WTC11 (cell line): ENCODE results near the gene GLB1L3. TPM values are rescaled to one million over a fixed set of nuclear protein-coding genes. Genes with fewer than 3 reads are reported as not detected.

Experiments
- ATAC-seq: fragments of 200-7000 bp; cut with Tn5 transposase; 2 replicates; pipeline ENCODE4 v1.10.0; 2021; ENCODE audit warnings: mild to moderate bottlenecking, moderate library complexity
- CTCF ChIA-PET: fragments of 300-600 bp; sonication (Branson Sonifier 250); formaldehyde crosslinking; loops from one replicate; lab custom pipeline; 2021; ENCODE audit warnings: antibody characterized with exemption; lab: Charles Lee
- POLR2A ChIA-PET: fragments of 350-600 bp; sonication (Branson Sonifier 250); formaldehyde crosslinking; loops from one replicate; lab custom pipeline; 2021; ENCODE audit warnings: antibody characterized with exemption; lab: Charles Lee
- DNase-seq: peaks from one replicate; pipeline ENCODE4 v3.0.0; 2021; ENCODE audit warnings: low spot score
- H3K27ac Mint-ChIP-seq: 2 replicates; pipeline ENCODE4 v1.8.0; 2021; ENCODE audit warnings: mixed read lengths
- H3K27me3 Mint-ChIP-seq: 2 replicates; pipeline ENCODE4 v1.8.0; 2021; ENCODE audit warnings: low read depth, mild to moderate bottlenecking, moderate library complexity, mixed read lengths
- H3K36me3 Mint-ChIP-seq: 2 replicates; pipeline ENCODE4 v1.8.0; 2021; ENCODE audit warnings: mixed read lengths
- H3K4me1 Mint-ChIP-seq: 2 replicates; pipeline ENCODE4 v1.8.0; 2022; ENCODE audit warnings: mixed read lengths
- H3K4me3 Mint-ChIP-seq: 2 replicates; pipeline ENCODE4 v1.8.0; 2021; ENCODE audit warnings: mild to moderate bottlenecking, moderate library complexity, mixed read lengths
- H3K9me3 Mint-ChIP-seq: 2 replicates; pipeline ENCODE4 v1.8.0; 2021; ENCODE audit warnings: mixed read lengths
- ATF1 ChIP-seq: sonication (generic); formaldehyde crosslinking; IDR thresholded peaks from 2 replicates; pipeline ENCODE4 v1.8.1; 2023; ENCODE audit warnings: mild to moderate bottlenecking, moderate library complexity, missing genetic modification reagents
- CREB1 ChIP-seq: sonication (generic); formaldehyde crosslinking; IDR thresholded peaks from 2 replicates; pipeline ENCODE4 v1.8.0; 2023; ENCODE audit warnings: mild to moderate bottlenecking, missing genetic modification reagents
- ELF4 ChIP-seq: sonication (generic); formaldehyde crosslinking; IDR thresholded peaks from 2 replicates; pipeline ENCODE4 v1.8.1; 2022; ENCODE audit warnings: low read depth, mild to moderate bottlenecking, moderate library complexity, missing genetic modification reagents
- HMGA2 ChIP-seq: fragments of 250-450 bp; sonication (Bioruptor Pico); IDR thresholded peaks from 2 replicates; pipeline ENCODE4 v1.4.0; 2021; ENCODE audit warnings: mild to moderate bottlenecking, moderate library complexity
- IRF2 ChIP-seq: sonication (generic); formaldehyde crosslinking; IDR thresholded peaks from 2 replicates; pipeline ENCODE4 v1.8.0; 2022; ENCODE audit warnings: low read depth, missing genetic modification reagents, borderline replicate concordance
- JUN ChIP-seq: sonication (generic); formaldehyde crosslinking; IDR thresholded peaks from 2 replicates; pipeline ENCODE4 v1.8.0; 2023; ENCODE audit warnings: mild to moderate bottlenecking, missing genetic modification reagents
- NFATC4 ChIP-seq: fragments of 250-450 bp; sonication (Bioruptor Pico); IDR thresholded peaks from 2 replicates; pipeline ENCODE4 v1.9.0; 2021; ENCODE audit warnings: mild to moderate bottlenecking
- NR2C2 ChIP-seq: sonication (generic); formaldehyde crosslinking; IDR thresholded peaks from 2 replicates; pipeline ENCODE4 v1.8.0; 2022; ENCODE audit warnings: mild to moderate bottlenecking, missing genetic modification reagents
- PRRX2 ChIP-seq: fragments of 250-450 bp; sonication (Bioruptor Pico); IDR thresholded peaks from 2 replicates; pipeline ENCODE4 v1.8.0; 2021; ENCODE audit warnings: mild to moderate bottlenecking
- RELA ChIP-seq: sonication (generic); formaldehyde crosslinking; IDR thresholded peaks from 2 replicates; pipeline ENCODE4 v1.8.1; 2022; ENCODE audit warnings: missing genetic modification reagents, mild to moderate bottlenecking, borderline replicate concordance
- ZBTB21 ChIP-seq: sonication (generic); formaldehyde crosslinking; IDR thresholded peaks from 2 replicates; pipeline ENCODE4 v1.8.1; 2023; ENCODE audit warnings: mild to moderate bottlenecking, missing genetic modification reagents, borderline replicate concordance
- ZNF121 ChIP-seq: sonication (generic); formaldehyde crosslinking; IDR thresholded peaks from 2 replicates; pipeline ENCODE4 v1.8.0; 2023; ENCODE audit warnings: missing genetic modification reagents
- ZNF138 ChIP-seq: sonication (generic); formaldehyde crosslinking; conservative IDR thresholded peaks from 2 replicates; pipeline ENCODE4 v1.8.1; 2022; ENCODE audit warnings: mild to moderate bottlenecking, moderate library complexity, missing genetic modification reagents
- total RNA-seq: library from RNA; stranded (reverse); gene quantifications from 3 replicates; pipeline ENCODE4 v1.2.3, GENCODE V29; 2021
- TF ChIP-seq, protein P1 (sequence below): fragments of 250-450 bp; sonication (Bioruptor Pico); IDR thresholded peaks from 2 replicates; pipeline ENCODE4 v1.9.0; 2021; ENCODE audit warnings: mild to moderate bottlenecking, borderline replicate concordance
- TF ChIP-seq, protein P2 (sequence below): fragments of 250-450 bp; sonication (Bioruptor Pico); conservative IDR thresholded peaks from 2 replicates; pipeline ENCODE4 v1.9.0; 2021; ENCODE audit warnings: mild to moderate bottlenecking
- TF ChIP-seq, protein P3 (sequence below): fragments of 250-450 bp; sonication (Bioruptor Pico); IDR thresholded peaks from 2 replicates; pipeline ENCODE4 v1.9.0; 2021; ENCODE audit warnings: mild to moderate bottlenecking
- TF ChIP-seq, protein P4 (sequence below): sonication (generic); formaldehyde crosslinking; conservative IDR thresholded peaks from 2 replicates; pipeline ENCODE4 v1.8.1; 2023; ENCODE audit warnings: mild to moderate bottlenecking, low read depth, missing genetic modification reagents, moderate library complexity
- TF ChIP-seq, protein P5 (sequence below): sonication (generic); formaldehyde crosslinking; IDR thresholded peaks from 2 replicates; pipeline ENCODE4 v1.8.1; 2022; ENCODE audit warnings: low read depth, mild to moderate bottlenecking, moderate library complexity, missing genetic modification reagents, borderline replicate concordance
- TF ChIP-seq, protein P6 (sequence below): sonication (generic); formaldehyde crosslinking; IDR thresholded peaks from 2 replicates; pipeline ENCODE4 v1.8.0; 2022; ENCODE audit warnings: mild to moderate bottlenecking, missing genetic modification reagents
- TF ChIP-seq, protein P7 (sequence below): sonication (generic); formaldehyde crosslinking; IDR thresholded peaks from 2 replicates; pipeline ENCODE4 v1.8.1; 2022; ENCODE audit warnings: missing genetic modification reagents, borderline replicate concordance

Gene GLB1L3
- total RNA-seq, 1 experiment from 2014 or later: 50.2 TPM

DNA sequence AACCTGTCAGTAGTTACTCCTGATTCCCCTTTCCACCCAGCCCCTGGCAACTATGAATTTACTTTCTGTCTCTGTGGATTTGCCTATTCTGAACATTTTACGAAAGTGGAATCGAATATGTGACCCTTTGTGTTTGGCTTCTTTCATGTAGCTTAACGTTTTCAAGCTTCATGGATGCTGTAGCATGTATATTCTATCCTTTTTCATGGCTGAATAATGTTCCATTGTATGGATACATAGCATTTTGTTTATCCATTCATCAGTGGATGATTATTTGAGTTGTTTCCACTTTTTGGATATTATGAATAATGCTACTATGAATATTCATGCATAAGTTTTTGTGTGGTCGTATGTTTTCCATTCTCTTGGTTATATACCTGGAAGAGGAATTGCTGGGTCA, 46.4 kb downstream of the GLB1L3 start:
- TF ChIP-seq ZBTB21 (CRISPR knock-in tag) (no peak), RELA (CRISPR knock-in tag) (no peak), ZNF138 (CRISPR knock-in tag) (no peak), ELF4 (CRISPR knock-in tag) (no peak), HMGA2 (CRISPR knock-in tag) (no peak), PRRX2 (CRISPR knock-in tag) (no peak), NR2C2 (no peak), JUN (CRISPR knock-in tag) (no peak), ATF1 (no peak), IRF2 (CRISPR knock-in tag) (no peak), NFATC4 (no peak), CREB1 (no peak), ZNF121 (no peak)
- TF ChIP-seq, protein P1, sequence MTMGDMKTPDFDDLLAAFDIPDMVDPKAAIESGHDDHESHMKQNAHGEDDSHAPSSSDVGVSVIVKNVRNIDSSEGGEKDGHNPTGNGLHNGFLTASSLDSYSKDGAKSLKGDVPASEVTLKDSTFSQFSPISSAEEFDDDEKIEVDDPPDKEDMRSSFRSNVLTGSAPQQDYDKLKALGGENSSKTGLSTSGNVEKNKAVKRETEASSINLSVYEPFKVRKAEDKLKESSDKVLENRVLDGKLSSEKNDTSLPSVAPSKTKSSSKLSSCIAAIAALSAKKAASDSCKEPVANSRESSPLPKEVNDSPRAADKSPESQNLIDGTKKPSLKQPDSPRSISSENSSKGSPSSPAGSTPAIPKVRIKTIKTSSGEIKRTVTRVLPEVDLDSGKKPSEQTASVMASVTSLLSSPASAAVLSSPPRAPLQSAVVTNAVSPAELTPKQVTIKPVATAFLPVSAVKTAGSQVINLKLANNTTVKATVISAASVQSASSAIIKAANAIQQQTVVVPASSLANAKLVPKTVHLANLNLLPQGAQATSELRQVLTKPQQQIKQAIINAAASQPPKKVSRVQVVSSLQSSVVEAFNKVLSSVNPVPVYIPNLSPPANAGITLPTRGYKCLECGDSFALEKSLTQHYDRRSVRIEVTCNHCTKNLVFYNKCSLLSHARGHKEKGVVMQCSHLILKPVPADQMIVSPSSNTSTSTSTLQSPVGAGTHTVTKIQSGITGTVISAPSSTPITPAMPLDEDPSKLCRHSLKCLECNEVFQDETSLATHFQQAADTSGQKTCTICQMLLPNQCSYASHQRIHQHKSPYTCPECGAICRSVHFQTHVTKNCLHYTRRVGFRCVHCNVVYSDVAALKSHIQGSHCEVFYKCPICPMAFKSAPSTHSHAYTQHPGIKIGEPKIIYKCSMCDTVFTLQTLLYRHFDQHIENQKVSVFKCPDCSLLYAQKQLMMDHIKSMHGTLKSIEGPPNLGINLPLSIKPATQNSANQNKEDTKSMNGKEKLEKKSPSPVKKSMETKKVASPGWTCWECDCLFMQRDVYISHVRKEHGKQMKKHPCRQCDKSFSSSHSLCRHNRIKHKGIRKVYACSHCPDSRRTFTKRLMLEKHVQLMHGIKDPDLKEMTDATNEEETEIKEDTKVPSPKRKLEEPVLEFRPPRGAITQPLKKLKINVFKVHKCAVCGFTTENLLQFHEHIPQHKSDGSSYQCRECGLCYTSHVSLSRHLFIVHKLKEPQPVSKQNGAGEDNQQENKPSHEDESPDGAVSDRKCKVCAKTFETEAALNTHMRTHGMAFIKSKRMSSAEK (CRISPR knock-in tag): no peak
- TF ChIP-seq, protein P2, sequence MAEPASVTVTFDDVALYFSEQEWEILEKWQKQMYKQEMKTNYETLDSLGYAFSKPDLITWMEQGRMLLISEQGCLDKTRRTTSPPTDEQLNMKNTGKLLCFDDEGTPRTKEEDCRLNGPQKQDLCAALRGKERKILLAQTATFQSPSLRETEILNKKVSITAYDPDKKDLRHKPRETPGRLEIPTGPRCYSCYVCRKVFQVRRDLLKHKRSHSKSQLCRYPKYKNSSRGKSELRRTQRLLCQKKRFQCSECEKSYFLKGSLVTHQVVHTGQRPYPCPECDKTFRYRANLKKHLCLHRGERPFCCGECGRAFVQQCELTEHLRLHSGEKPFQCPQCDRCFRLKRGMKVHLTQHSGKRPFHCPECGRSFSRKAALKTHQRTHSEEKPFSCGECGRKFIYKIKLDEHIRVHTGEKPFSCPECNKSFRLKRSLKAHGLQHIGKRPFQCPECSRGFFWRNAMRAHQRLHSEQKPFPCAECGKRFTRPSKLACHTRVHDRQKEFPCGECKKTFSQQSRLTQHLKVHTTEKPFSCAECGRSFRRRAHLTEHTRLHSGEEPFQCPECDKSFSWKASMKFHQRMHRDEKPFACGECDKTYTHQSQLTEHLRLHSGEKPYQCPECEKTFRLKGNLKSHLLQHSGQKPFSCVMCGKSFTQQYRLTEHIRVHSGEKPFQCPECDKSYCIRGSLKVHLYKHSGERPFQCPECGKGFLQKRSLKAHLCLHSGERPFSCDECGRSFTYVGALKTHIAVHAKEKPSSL (CRISPR knock-in tag): no peak
- TF ChIP-seq, protein P3, sequence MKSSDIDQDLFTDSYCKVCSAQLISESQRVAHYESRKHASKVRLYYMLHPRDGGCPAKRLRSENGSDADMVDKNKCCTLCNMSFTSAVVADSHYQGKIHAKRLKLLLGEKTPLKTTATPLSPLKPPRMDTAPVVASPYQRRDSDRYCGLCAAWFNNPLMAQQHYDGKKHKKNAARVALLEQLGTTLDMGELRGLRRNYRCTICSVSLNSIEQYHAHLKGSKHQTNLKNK: no peak
- TF ChIP-seq, protein P4, sequence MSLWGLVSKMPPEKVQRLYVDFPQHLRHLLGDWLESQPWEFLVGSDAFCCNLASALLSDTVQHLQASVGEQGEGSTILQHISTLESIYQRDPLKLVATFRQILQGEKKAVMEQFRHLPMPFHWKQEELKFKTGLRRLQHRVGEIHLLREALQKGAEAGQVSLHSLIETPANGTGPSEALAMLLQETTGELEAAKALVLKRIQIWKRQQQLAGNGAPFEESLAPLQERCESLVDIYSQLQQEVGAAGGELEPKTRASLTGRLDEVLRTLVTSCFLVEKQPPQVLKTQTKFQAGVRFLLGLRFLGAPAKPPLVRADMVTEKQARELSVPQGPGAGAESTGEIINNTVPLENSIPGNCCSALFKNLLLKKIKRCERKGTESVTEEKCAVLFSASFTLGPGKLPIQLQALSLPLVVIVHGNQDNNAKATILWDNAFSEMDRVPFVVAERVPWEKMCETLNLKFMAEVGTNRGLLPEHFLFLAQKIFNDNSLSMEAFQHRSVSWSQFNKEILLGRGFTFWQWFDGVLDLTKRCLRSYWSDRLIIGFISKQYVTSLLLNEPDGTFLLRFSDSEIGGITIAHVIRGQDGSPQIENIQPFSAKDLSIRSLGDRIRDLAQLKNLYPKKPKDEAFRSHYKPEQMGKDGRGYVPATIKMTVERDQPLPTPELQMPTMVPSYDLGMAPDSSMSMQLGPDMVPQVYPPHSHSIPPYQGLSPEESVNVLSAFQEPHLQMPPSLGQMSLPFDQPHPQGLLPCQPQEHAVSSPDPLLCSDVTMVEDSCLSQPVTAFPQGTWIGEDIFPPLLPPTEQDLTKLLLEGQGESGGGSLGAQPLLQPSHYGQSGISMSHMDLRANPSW: no peak
- TF ChIP-seq, protein P5, sequence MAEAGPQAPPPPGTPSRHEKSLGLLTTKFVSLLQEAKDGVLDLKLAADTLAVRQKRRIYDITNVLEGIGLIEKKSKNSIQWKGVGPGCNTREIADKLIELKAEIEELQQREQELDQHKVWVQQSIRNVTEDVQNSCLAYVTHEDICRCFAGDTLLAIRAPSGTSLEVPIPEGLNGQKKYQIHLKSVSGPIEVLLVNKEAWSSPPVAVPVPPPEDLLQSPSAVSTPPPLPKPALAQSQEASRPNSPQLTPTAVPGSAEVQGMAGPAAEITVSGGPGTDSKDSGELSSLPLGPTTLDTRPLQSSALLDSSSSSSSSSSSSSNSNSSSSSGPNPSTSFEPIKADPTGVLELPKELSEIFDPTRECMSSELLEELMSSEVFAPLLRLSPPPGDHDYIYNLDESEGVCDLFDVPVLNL: no peak
- TF ChIP-seq, protein P6, sequence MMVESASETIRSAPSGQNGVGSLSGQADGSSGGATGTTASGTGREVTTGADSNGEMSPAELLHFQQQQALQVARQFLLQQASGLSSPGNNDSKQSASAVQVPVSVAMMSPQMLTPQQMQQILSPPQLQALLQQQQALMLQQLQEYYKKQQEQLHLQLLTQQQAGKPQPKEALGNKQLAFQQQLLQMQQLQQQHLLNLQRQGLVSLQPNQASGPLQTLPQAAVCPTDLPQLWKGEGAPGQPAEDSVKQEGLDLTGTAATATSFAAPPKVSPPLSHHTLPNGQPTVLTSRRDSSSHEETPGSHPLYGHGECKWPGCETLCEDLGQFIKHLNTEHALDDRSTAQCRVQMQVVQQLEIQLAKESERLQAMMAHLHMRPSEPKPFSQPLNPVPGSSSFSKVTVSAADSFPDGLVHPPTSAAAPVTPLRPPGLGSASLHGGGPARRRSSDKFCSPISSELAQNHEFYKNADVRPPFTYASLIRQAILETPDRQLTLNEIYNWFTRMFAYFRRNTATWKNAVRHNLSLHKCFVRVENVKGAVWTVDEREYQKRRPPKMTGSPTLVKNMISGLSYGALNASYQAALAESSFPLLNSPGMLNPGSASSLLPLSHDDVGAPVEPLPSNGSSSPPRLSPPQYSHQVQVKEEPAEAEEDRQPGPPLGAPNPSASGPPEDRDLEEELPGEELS: no peak
- TF ChIP-seq, protein P7, sequence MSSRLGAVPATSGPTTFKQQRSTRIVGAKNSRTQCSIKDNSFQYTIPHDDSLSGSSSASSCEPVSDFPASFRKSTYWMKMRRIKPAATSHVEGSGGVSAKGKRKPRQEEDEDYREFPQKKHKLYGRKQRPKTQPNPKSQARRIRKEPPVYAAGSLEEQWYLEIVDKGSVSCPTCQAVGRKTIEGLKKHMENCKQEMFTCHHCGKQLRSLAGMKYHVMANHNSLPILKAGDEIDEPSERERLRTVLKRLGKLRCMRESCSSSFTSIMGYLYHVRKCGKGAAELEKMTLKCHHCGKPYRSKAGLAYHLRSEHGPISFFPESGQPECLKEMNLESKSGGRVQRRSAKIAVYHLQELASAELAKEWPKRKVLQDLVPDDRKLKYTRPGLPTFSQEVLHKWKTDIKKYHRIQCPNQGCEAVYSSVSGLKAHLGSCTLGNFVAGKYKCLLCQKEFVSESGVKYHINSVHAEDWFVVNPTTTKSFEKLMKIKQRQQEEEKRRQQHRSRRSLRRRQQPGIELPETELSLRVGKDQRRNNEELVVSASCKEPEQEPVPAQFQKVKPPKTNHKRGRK (CRISPR knock-in tag): no peak
- H3K27ac Mint-ChIP-seq: no peak overlapping the region

More for the DNA sequence above, 46.4 kb downstream of the GLB1L3 start:
- ChIA-PET POLR2A (no interaction called here), CTCF (no interaction called here)
- H3K9me3 Mint-ChIP-seq: peaks cover 30% of the 10 kb centered on the region
- H3K4me3 Mint-ChIP-seq: no peak overlapping the region
- H3K27me3 Mint-ChIP-seq: no peaks in the 10 kb centered on the region
- H3K36me3 Mint-ChIP-seq: peaks cover 42% of the 10 kb centered on the region
- DNase-seq: no peak
- H3K4me1 Mint-ChIP-seq: no peaks in the 10 kb centered on the region
- ATAC-seq: no peak
